Gastrocnemius medialis (tissue), 4 donors: ENCODE results near the gene CAMTA1.

Experiments used
- CTCF ChIP-seq, 5 experiments: fragments of 450-650 bp in 3 of 5; fragments of 200-600 bp in 2 of 5; sonication (generic) in 2 of 5; IDR thresholded peaks in 4 of 5; conservative IDR thresholded peaks in 1 of 5; 1 replicate in 4 of 5; 2 replicates in 1 of 5; pipeline ENCODE4 v1.5.1; 2016 to 2019; ENCODE audit warnings: antibody characterized with exemption in 5 of 5, mild to moderate bottlenecking in 3 of 5, moderate library complexity in 3 of 5
- POLR2A ChIP-seq, 2 donors: fragments of 450-650 bp; IDR thresholded peaks; one replicate each; pipeline ENCODE4 v1.6.1; 2017; ENCODE audit warnings: antibody characterized with exemption in 2 of 2, mild to moderate bottlenecking in 2 of 2, moderate library complexity in 2 of 2

- TF ChIP-seq CTCF (IDR thresholded peaks at IDR 0.05 in 4 of 5, conservative IDR thresholded peaks at IDR 0.05 in 1 of 5) (no peak), POLR2A (IDR thresholded peaks at IDR 0.05) (no peak)
These were observed 948.0 kb downstream of the CAMTA1 start for GRCh38 chr1:7733276-7733675.
